ENCODE results near the gene GARIN1A.
"Not testable (repeated sequence)": the region's sequence is repeated elsewhere in the genome, so short reads cannot be mapped to it uniquely, and the experiment has no call there.

GARIN1A gene

DNA sequence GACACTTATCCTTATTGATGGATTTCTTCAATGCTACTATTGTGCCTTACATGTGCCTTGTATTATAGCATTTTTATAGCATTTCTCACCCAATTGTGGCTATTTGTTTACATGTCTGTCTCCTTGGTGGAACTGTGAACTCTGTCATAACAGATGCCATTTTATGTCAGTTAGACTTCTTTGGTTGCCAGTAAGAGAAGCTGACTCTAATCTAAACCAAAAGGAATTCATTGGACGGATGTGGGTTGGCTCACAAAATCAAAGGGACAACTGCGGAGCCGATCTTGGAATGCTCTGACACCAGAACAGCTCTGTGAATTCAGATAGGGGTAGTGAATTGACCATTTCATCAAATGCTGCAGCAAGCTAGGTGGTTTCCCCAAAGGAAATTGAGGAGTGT lies 15.0 kb downstream of the GARIN1A start:
- no peak for DNase-seq

DNA sequence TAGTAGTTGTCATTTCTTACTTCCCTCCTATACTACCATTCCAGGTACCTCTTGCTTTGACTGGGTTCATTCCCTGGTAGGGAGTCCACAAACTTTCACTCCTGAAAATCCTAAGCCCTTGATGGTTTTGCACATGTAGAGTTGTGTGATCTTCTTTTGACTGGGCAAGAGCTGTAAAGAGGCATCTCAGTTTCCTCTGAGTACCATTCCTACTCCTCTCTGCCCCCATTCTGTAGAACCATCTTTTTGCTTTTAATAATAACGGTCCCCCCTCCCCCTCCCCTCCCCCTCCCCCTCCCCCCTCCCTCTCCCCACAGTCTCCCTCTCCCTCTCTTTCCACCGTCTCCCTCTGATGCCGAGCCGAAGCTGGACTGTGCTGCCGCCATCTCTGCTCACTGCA lies 16.4 kb downstream of the GARIN1A start:
- no peak for DNase-seq

DNA sequence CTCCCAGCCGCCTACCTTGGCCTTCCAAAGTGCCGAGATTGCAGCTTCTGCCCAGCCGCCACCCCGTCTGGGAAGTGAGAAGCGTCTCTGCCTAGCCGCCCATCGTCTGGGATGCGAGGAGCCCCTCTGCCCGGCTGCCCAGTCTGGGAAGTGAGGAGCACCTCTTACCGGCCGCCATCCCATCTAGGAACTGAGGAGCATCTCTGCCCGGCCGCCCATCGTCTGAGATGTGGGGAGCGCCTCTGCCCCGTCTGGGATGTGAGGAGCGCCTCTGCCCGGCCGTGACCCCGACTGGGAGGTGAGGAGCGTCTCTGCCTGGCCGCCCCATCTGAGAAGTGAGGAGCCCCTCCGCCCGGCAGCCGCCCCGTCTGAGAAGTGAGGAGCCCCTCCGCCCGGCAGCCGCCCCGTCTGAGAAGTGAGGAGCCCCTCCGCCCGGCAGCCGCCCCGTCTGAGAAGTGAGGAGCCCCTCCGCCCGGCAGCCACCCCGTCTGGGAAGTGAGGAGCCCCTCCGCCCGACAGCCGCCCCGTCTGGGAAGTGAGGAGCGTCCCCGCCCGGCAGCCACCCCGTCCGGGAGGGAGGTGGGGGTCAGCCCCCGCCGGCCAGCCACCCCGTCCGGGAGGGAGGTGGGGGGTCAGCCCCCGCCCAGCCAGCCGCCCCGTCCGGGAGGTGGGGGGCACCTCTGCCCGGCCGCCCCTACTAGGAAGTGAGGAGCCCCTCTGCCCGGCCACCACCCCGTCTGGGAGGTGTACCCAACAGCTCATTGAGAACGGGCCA lies 17.3 kb downstream of the GARIN1A start:
- DNase-seq = not testable (repeated sequence)

DNA sequence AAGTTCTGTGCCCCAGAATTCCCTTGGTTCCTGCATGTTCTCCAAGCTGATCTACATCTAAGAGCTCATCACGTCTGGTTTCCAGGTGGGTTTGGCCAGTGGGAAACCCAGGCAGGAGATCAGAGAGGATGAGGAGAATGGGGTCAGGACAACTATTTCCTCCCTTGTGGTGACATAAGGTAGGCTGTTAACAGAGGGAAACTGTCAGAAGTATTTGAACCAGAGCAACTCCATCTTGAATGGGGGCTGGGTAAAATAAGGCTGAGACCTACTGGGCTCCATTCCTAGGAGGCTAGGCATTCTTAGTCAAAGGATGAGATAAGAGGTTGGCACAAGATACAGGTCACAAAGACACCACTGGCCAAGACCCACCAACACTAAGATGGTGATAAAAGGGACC lies 19.1 kb downstream of the GARIN1A start:
- DNase-seq = no peak

DNA sequence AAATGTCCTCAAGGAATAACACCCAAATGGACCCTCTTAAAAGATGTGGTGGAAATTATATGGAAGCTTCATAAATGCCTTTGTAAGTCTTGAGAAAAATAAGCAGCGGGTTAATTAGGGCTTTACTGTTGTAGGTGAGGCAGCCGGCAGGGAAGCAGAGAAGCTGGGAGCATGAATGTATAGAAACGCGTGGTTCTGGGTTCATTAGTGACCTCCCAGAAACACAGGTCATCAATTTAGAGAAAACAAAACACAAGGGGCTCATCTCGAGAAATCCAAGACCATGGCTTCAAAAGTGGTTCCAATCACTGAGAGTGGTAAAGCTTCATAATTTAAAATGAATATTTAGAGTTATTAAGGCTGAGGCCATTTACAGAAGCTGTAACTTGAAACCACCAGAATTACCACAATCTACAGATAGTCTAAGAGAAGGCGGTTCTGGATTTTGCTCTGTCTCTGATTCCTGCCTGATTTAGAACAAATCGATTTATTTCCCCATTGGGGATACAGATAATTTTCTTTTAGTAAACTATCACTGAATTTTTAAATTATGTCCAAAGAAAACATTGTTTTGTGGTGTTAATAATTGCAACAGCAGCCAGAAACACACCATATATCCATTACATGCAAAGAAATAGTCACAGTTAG lies 20.7 kb downstream of the GARIN1A start:
- DNase-seq = no peak

DNA sequence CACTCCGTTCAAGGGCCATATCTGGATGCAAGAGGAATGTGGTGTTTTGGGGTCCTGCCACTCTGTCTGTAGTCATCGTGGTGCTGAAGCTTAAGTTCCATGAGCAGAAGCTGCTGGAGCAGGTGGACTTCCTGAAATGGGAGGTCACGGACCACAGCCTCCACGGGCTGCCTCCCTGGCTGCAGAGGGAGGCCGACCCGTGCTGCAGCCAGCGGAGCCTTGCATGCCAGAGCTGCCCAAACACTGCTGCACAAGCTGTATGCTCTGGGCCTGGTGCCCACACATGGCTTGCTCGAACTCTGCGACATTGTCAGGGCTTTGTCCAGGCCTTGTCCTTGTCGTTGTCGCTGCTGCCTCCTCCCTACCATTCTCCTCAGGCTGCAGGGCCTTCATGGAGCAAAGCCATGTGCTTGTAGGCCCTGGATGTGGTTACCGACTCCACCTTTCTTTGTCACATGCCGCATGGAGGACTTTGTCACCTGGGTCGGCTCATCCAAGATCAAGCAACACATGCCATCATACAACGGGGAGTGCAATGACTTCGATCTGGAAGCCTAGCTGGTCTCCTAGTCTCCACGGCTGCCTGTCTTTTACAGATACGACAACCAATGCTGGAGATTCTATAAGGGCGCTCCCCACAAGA lies 21.4 kb downstream of the GARIN1A start:
- DNase-seq = no peak

DNA sequence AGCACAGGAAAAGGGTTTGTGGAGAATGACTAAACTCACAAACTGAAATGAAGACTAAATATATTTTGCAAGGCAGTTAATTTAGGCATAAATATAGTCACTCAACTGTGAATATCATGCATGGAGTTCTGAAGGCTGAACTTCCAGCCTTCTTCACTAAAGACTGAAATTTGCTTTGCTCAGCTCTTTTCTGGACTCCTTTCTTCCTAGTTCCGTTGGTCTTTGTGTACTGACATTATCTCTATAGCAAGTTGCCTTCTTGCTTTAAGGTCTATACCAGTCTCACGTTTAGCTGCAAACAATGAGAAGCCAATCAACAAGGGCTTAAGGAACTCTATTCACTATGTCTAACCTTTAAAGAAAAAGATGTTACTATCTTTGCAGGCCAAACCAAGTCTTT lies 22.6 kb downstream of the GARIN1A start:
- DNase-seq = no peak

DNA sequence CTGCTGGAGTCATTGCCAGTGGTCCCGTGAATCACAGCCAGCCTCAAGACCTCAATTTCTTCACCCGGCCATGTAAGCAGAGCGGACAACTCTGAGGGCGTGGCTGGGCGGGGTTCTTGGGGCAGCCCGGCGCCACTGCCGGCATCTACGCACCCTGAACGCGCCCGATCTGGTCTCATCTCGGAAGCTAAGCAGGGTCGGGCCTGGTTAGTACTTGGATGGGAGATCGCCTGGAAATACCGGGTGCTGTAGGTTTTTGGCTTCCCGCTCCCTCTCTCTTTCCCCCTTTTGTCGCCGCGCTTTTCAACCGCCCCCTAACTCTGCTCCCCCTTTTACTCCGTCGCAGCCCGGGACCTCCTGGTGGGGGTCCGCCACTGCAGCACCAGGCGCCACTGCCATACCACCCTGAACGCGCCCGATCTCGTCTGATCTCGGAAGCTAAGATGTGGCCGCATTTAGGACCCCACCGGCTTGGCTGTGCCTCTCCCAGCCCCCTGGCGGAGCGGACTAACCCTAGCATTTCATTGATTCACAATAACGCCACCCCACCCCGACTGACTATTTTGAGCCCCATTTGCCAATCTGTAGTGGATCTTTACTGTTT lies 25.3 kb downstream of the GARIN1A start:
- peak; percentile 84 for DNase-seq

DNA sequence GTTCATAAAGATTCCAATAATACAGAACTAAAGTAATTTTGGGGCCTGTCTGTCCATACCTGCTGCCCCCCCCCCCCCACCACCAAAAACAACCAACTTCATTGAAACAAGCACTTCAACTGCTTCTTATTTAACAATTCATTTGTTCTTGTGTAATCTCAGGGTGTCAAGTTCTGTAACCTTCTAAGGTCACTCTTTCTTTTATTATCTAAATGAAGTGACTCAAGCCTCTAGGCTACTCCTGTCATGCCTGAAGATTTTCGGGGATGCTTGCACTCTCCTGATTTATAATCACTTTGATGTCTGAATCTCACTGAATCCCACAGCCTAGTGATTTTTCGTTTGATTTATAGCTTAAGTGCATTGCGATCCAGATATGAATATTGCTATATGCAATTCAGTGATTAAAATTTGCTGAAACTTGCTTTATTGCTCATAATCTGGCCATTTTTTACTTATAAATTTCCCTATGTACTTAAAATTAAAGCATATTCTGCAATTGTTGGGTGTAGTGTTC lies 27.2 kb downstream of the GARIN1A start:
- no peak for DNase-seq

DNA sequence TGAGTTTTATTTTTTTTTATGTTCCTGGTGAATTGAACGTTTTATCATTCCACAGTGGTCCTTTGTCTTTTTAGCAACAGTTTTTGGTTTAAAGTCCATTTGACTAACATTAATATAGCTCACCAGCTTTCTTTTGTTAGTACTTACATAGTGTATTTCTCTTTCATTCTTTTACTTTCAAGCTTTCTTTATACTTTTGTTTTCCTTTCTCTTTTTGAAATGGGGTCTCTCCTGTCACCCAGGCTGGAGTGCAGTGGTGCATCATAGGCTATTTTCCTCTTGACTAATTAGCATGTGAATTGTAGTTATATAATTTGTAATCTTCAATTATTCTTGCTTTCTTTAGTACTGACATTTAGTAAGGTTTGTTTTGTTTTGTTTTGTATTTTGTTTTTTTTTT lies 27.8 kb downstream of the GARIN1A start:
- DNase-seq = no peak

DNA sequence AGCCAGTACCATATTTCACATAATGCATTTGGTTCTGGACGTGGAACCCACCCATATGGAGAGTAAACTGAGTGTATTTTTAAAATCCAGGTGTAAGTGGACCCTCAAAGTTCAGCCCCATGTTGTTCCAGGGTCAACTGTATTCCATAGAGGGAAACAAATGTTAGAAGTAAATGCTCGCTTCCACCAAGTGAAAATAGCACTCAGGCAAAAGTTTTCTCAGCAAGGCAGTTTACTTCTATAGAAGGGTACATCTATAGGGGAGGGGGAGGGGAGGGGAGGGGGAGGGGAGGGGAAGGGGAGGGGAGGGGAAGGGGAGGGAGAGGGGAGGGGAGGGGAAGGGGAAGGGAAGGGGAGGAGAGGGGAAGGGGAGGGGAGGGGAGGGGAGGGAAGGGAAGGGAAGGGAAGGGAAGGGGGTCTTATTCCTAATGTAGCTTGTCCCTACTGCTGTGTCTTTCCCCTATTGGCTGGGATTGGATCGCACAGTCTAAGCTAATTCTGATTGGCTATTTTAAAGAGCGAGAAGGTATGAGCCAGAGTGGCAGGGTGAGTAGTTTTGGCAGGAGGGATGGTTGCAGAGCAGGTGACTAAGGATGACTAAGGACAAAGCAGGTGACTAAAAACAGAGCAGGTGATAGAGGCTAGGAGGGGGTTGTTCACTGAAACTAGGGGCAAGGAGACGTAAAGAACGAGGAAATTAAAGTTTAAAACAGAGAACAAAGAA lies 29.1 kb downstream of the GARIN1A start:
- DNase-seq = peak; percentile 71

DNA sequence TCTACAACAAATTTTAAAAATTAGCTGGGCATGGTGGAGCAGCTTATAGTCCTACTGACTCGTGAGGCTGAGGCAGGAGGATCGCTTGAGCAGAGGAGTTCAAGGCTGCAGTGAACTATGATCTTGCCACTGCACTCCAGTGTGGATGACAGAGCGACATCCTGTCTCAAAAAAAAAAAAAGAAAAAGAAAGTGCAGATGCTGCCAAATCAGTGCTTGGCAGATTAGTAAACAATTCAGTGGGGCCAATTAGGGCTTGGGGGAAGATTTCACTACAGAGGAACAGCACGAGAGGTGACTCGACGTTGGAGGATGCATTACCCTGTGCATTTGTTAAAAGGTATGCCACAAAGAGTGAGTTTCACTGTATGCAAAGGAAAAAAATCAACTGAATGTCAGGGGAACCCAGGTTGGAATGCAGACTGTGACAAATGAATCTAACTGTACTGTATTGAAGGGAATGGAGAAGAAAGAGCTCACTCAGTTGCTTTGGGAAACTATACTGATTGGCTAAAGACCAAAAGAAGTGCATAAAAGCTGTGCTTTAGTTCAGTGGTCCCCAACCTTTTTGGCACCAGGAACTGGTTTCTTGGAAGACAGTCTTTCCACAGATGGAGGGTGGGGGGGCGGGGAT lies 31.6 kb downstream of the GARIN1A start:
- peak; percentile 84 for DNase-seq

DNA sequence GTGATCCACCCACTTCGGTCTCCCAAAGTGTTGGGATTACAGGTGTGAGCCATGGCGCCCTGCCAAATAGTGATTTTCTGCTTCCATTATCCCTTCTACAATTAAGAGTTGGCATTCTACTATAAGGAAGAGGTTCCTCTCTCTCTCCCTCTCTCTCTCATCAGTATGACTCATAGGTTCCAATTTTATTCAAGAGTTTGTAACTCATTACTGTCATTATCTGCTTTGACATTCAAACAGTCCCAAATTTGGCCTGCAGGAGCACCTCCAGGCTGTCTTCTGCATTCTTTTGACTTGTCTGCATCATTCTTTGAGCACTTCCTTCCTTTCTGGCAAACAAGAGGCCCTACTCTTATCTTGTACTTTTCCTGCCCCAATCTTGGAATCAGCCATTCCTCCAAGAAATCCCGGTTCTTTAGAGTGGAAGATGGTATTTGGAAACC lies 33.8 kb downstream of the GARIN1A start:
- DNase-seq = peak; percentile 70

DNA sequence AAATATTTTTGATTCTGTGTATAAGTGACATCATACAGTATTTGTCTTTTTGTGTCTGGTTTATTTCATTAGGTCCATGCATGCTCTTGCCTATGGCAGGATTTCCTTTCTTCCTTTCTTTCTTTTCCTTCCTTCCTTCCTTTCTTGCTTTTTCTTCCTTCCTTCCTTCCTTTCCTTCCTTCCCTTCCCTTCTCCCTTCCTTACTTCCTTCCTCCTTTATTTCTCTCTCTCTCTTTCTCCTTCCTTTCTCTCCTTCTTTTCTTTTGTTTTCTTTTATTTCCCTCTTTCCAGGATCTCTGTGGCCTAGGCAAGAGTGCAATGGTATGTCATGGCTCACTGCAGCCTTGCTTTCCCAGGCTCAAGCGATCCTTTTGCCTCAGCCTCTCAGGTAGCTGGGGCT lies 35.7 kb downstream of the GARIN1A start:
- no peak for DNase-seq

DNA sequence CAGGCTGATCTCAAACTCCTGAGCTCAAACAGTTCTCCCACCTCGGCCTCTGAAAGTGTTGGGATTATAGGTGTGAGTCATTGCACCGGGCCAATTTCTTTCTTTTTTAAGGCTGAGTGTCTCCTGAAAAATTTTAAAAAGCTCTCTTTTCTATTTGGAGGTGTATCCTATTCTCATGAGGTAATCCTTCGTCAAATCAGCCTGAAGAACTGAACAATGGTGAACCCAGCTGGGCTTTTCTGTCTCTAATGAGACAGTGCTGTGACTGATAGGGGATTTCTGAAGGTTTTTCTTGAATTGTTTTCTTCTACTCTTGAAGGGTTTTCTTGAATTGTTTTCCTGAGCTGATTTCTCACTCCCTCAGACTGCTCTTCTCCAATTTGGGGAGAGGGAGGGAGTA lies 36.1 kb downstream of the GARIN1A start:
- DNase-seq = peak; percentile 32

DNA sequence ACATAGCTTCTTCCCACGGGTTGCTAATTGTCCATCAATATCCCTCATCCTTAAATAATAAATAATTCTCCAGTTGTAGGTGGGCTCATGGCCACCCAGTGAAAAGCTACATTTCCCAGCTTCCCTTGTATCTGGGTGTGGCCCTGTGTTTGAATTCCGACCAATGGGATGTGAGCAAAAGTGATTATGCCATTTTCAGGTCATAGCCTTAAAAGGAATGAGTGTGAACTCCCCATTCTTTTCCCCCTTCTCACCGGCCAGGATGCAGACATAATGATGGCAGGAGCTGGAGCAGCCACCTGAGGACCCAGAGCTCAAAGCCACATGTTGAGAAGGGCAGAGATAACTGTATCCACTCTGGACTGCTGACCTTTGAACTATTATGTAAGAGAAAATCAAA lies 36.7 kb downstream of the GARIN1A start:
- peak; percentile 7 for DNase-seq

DNA sequence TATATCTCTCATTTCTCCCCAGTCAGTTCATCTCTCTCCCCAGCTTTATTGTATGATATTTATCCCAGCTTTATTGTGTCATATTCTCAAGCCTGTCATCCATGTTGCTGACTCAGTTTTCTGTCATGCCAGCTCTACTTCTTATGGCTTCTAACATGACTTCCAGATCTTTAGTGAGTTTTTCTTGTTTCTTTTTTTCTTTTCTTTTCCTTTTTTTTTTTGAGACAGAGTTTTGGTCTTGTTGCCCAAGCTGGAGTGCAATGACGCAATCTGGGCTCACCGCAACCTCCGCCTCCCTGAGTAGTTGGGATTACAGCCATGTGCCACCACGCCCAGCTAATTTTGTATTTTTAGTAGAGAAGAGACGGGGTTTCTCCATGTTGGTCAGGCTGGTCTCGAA lies 38.4 kb downstream of the GARIN1A start:
- peak; percentile 12 for DNase-seq

DNA sequence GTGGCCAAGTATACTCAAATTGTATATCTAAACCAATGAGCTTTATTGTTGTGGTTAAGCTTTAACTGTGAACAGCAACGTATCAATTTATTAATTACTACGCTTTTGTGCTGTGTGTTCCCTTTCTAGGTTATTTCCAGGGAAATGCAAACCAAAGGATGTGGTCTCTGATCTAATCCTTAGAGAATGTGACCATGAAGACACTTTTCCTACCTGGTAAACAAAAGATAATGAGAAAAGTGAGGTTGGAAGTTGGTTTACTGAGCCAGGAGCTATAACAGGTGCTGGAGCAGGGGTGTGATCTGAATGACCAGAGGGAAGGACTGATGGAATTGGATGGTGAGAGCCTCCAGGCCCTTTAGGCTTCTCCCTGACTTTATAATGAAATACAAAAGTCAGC lies 41.7 kb downstream of the GARIN1A start:
- peak; percentile 32 for DNase-seq

DNA sequence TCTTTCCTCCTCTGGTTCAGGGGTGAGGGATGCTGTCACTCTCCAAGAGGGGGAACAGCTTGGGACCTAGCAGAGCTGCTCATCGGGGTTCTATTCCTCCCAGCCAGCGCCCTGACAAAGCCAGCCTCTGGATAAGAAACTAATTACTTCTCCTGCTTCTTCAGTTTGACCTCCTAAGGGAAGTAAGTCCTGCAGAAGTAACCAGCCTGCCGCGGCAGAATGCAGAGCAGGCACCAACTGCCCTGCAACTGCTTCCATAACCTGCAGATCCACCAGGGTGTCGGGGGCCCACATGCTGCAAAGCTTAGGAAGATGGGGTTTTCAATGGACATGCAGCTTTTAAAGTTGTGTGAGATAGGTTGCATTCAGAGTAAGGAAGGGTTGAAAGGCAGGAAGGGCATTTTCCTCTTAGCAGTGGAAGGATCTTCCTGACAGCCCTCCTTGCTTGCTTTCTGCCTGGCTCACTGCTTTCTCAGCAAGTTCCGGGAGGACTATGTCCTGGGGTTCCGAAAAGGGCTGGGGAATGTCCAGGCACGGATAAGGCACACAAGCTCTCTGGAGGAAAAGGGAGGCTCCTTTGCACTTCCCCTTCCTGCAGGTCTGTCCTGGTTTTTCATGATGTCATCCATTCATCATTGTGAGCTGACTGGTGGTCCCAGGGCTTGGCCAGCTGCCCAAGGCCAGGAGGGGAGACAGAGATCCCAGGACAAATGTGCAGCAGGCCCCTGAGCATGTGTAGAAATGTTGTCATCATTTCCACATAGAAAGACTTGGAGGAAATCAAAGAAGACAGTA lies 42.8 kb downstream of the GARIN1A start:
- DNase-seq = peak; percentile 29

DNA sequence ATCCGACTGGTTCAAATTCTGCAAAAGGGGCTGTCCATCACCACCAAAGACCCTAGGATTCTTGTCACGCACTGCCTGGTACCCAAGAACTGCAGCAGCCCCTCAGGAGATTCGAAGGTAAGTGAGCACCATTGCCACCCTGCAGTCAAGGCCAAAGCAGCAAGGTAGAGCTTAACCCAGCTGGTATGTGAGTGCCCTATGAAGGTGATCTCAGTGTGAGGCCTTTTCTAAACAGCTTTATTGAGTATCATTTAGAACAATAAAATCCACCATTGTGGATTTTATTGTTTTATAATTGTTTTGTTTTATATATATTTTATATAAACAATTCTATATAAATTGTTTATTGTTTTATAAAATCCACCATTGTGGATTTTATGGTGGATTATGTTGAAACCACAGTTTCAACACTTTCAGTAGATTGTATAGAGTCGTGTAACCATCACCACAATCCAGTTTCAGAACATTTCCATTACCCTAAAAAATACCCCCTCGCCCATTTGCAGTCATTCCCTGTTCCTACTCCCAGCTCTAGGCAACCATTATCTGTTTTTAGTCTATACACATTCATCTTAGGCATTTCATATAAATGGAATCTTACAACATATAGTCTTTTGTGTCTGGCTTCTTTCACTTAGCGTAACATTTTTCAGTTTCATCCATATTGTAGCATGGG lies 47.0 kb downstream of the GARIN1A start:
- DNase-seq = peak; percentile 16

DNA sequence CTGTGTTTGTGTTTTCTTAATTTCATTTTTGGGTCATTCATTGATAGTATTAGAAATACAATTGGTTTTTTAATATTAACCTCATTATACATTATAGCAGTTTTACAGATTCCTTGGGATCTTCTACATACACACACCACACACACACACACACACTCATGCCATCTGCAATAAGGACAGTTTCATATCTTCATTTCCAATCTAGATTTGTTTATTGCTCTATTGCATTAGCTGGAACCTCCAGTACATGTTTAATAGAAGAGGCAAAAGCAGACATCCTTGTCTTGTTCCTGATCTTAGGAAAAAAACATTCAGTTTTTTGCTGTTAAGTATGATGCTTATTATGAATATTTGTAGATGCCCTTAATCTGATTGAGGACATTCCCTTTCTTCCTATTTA lies 49.3 kb downstream of the GARIN1A start:
- DNase-seq = no peak
